ENCODE results near the gene HES1. TPM values are rescaled to one million over a fixed set of nuclear protein-coding genes. Genes with fewer than 3 reads are reported as not detected.

HES1 gene
- total and polyA plus RNA-seq, 9 of the 15 experiments (the other 6 are each of a cell fraction or from before 2014, with no cell fraction given), result 3.4 to 37.0 (median 19.3) TPM

DNA sequence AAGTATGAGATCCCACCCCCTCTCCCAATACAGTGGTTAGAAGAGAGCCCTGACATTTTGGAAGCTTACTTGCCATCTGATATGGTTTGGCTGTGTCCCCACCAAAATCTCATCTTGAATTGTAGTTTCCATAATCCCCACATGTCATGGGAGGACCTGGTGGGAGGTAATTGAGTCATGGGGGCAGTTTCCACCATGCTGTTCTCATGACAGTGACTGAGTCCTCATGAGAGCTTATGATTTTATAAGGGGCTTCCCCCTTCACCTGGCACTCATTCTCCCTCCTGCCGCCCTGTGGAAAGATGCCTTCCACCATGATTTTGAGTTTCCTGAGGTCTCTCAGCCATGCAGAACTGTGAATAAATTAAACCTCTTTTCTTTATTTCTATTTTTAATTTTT, 28.8 kb upstream of the HES1 start:
- DNase-seq (ENCODE audit: extremely low read depth in 1 of 4, low spot score in 3 of 4), result no peak
- Histone ChIP-seq H3K4me2 (ENCODE audit: insufficient read depth, low read length) (no peak overlapping the region), H3K4me1 (replicated peaks in 1 of 2; ENCODE audit: control insufficient read depth in 2 of 2, insufficient read depth in 2 of 2, low read length in 2 of 2) (no peaks in the 10 kb centered on the region)

More for the DNA sequence above, 28.8 kb upstream of the HES1 start:
- WGBS (ENCODE audit: insufficient coverage, low coverage, missing lambda C conversion rate), result 30% methylated on average over 1 of the region's 1 CpG
- no peaks in the 10 kb centered on the region for H3K27me3 ChIP-seq (ENCODE audit: control insufficient read depth in 2 of 2, insufficient read depth in 2 of 2, low read length in 2 of 2)
- intact Hi-C loops (cut with micrococcal nuclease) (no loop called here), in situ Hi-C loops (cut with MboI) (no loop called here)
- H3K27ac ChIP-seq (ENCODE audit: extremely low read depth, low read depth, low read length), result no peak overlapping the region
- H3K36me3 ChIP-seq (ENCODE audit: control insufficient read depth, insufficient read depth, low read length), result no peaks in the 10 kb centered on the region
- H2AFZ ChIP-seq (ENCODE audit: low read depth, low read length), result peak overlapping the region; percentile 30; the same call in 1 of the 2 replicates
- no peak for TF ChIP-seq ZNF408 (CRISPR knock-in tag; IDR thresholded peaks at IDR 0.05; ENCODE audit: low read depth)
- no peak for TF ChIP-seq HNRNPLL (IDR thresholded peaks at IDR 0.05; ENCODE audit: low read depth, low read length, poor library complexity, severe bottlenecking)
- TF ChIP-seq PRPF4 (IDR thresholded peaks at IDR 0.05; ENCODE audit: insufficient read depth, low read depth, low read length, poor library complexity, severe bottlenecking), result no peak
- no peak for TF ChIP-seq ELF1 (tag; IDR thresholded peaks at IDR 0.05)
- TF ChIP-seq IRF9 (tag; IDR thresholded peaks at IDR 0.05), result no peak
- TF ChIP-seq TBP (optimal IDR thresholded peaks at IDR 0.05; ENCODE audit: low read depth, low read length), result no peak
- no peak for TF ChIP-seq CREB1 (IDR thresholded peaks at IDR 0.05)
- TF ChIP-seq CREB1 (CRISPR knock-in tag; IDR thresholded peaks at IDR 0.05), result no peak
- TF ChIP-seq CHAMP1 (IDR thresholded peaks at IDR 0.05), result no peak
- no peak for TF ChIP-seq ZBTB1 (CRISPR knock-in tag; IDR thresholded peaks at IDR 0.05; ENCODE audit: borderline replicate concordance, low read depth)
- no peak for TF ChIP-seq RBFOX2 (IDR thresholded peaks at IDR 0.05; ENCODE audit: low read depth, low read length)
- ChIA-PET CTCF (ENCODE audit: low intra/inter-chr PET ratio) (no interaction called here), POLR2A (interaction anchor here (0.6 to 1.2 kb wide), 2 partner anchors 8 to 447 kb away, joined by 3 to 5 read pairs; no protein-coding TSS in a partner anchor)
- H3K9me1 ChIP-seq (ENCODE audit: control insufficient read depth, insufficient read depth, low read length), result no peaks in the 10 kb centered on the region
- H3K4me3 ChIP-seq, result no peak overlapping the region
- no peak for FAIRE-seq
- no peaks in the 10 kb centered on the region for H3K9me3 ChIP-seq (replicated peaks; ENCODE audit: control insufficient read depth, insufficient read depth, low read depth, low read length)
- no peak for ATAC-seq
- no TSS peak for BruUV-seq (replicated peaks)
- no peaks in the 10 kb centered on the region for H4K20me1 ChIP-seq (replicated peaks; ENCODE audit: control insufficient read depth, insufficient read depth, low read length)
- H3K79me2 ChIP-seq (ENCODE audit: control insufficient read depth, insufficient read depth, low read length), result no peaks in the 10 kb centered on the region
- no peak overlapping the region for H3K9ac ChIP-seq (ENCODE audit: insufficient read depth in 1 of 2, low read depth in 2 of 2, low read length in 2 of 2)
